Right lobe of liver (tissue), 6 donors: Measurements from ENCODE around the gene TBC1D1. TPM values are rescaled to one million over a fixed set of nuclear protein-coding genes. Genes with fewer than 3 reads are reported as not detected.

Source experiments
- ATAC-seq, 4 donors: fragments of 200-7000 bp; cut with Tn5 transposase; one replicate each; pipeline ENCODE4 v1.9.1; 2020; ENCODE audit warnings: mild to moderate bottlenecking in 4 of 4, moderate library complexity in 4 of 4
- DNase-seq, 3 donors: peaks; one replicate each; pipeline ENCODE4 v3.0.0-alpha.2; 2020
- H3K27ac ChIP-seq, 3 donors: fragments of 200-600 bp; one replicate each; pipeline ENCODE4 v1.8.0; 2022
- H3K27me3 ChIP-seq, 2 donors: fragments of 200-600 bp; one replicate each; pipeline ENCODE4 v1.8.0; 2022
- H3K36me3 ChIP-seq, 4 donors: fragments of 200-600 bp; sonication (generic) in 1 of 4; one replicate each; pipeline versions ENCODE4 v1.5.1 to v1.8.0; 2017 to 2022; ENCODE audit warnings: control low read depth in 1 of 4
- H3K4me1 ChIP-seq, 4 donors: fragments of 200-600 bp; sonication (generic) in 1 of 4; one replicate each; pipeline versions ENCODE4 v1.5.1 to v1.8.0; 2017 to 2022; ENCODE audit warnings: control low read depth in 1 of 4
- H3K4me3 ChIP-seq, 3 donors: fragments of 200-600 bp; one replicate each; pipeline ENCODE4 v1.8.0; 2022
- H3K9me3 ChIP-seq, 4 donors: fragments of 200-600 bp; sonication (generic) in 1 of 4; one replicate each; pipeline versions ENCODE4 v1.5.1 to v1.8.0; 2017 to 2022; ENCODE audit warnings: control low read depth in 1 of 4
- CTCF ChIP-seq, 4 donors: fragments of 200-600 bp in 3 of 4; fragments of 450-650 bp in 1 of 4; IDR thresholded peaks; one replicate each; pipeline versions ENCODE4 v1.5.1 to v1.8.0; 2016 to 2022; ENCODE audit warnings: antibody characterized with exemption in 4 of 4, mild to moderate bottlenecking in 2 of 4
- POLR2A ChIP-seq: fragments of 450-650 bp; IDR thresholded peaks from one replicate; pipeline ENCODE4 v1.6.1; 2017; ENCODE audit warnings: antibody characterized with exemption, mild to moderate bottlenecking
- WGBS: methylation state at CpG from one replicate; pipeline ENCODE4 v1.1.6; 2018; ENCODE audit warnings: low coverage, low lambda C conversion rate; ENCODE audit not compliant: insufficient coverage; ENCODE audit errors: missing lambda C conversion rate; 5-methylcytosine and 5-hydroxymethylcytosine counted together
- intact Hi-C, 2 donors: fragments of 100-400 bp; cut with DNase I; formaldehyde crosslinking; loops; one replicate each; pipeline versions ENCODE4 v1.11.2 to v1.14.1; 2022
- total RNA-seq, 6 experiments: library from RNA; depleted of rRNA in 2 of 6; stranded (reverse); fragments of >200 nt in 2 of 6; fragmentation: NEBNext Ultra II Directional in 3 of 6; extraction: Animal tissue kit (Norgen Biotek cat#: 25700) in 3 of 6; gene quantifications; one replicate each; pipeline versions ENCODE4 v1.1.0 to v1.2.4, GENCODE V29; 2016 to 2023
- donor health status: DM: no; HTN: yes; CAD: no.
- donor health status: DM: no; HTN: no; CAD: no.
- donor health status: DM: no; HTN: no; CAD: no.
- donor health status: DM: no; HTN: yes; CAD: no.
- donor health status: DM: no; HTN: yes; CAD: no.

TBC1D1 gene
- total RNA-seq, 6 experiments from 2014 or later: 21.2 to 67.5 (median 35.8) TPM

DNA sequence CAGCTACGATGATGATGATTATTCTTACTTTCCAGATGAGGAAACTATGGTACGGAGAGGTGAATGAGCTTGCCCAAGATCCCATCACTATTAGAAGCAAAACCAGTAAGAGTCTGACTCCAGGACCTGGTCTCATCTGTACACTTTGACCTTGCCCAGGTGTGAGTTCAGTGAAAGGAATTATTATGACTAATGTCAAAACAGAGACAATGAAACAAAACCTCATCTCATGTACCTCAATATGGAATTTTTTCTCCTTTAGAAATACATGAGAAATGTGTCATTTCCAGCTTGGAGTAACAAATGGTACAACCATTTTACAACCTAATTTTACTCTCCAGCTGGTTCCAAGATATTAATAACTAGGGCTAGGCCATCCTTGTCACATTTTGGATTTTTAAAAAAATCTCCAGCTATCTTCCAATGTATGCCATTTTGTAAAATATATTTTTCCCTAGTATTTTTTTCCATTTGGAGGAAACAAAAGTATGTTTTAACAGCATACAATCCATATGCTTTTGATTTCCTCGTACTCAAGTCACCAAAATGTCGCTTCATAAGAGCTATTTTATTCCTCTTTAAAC, 283.1 kb downstream of the TBC1D1 start:
- intact Hi-C loops: loop anchor here in 1 of 2 donors (10.0 kb wide), 1 partner anchor 99 kb away; no protein-coding TSS in a partner anchor
- Histone ChIP-seq H3K9me3 (no peaks in the 10 kb centered on the region), H3K27ac (no peak overlapping the region), H3K4me3 (no peak overlapping the region), H3K27me3 (no peaks in the 10 kb centered on the region), H3K4me1 (peaks cover 0 to 29% (median 10%) of the 10 kb centered on the region in 4 donors), H3K36me3 (no peaks in the 10 kb centered on the region)
- no peak for TF ChIP-seq POLR2A
- no peak for TF ChIP-seq CTCF (IDR thresholded peaks at IDR 0.05)
- DNase-seq (no peak), ATAC-seq (no peak)
- 83% methylated on average over 4 of the region's 4 CpGs for WGBS

- Histone ChIP-seq H3K27me3 (no peaks in the 10 kb centered on the region), H3K9me3 (no peaks in the 10 kb centered on the region), H3K4me3 (no peak overlapping the region), H3K36me3 (no peaks in the 10 kb centered on the region), H3K4me1 (peaks cover 0 to 32% (median 13%) of the 10 kb centered on the region in 4 donors), H3K27ac (peak overlapping the region in 1 of 3 donors; percentile 10)
- WGBS: 70% methylated on average over 2 of the region's 2 CpGs
- ATAC-seq (peak in 3 of 4 donors; percentile 11 to 29 (median 19)), DNase-seq (no peak)
- intact Hi-C loops: loop anchor here in 1 of 2 donors (10.0 kb wide), 1 partner anchor 100 kb away; no protein-coding TSS in a partner anchor
- TF ChIP-seq POLR2A: no peak
- TF ChIP-seq CTCF (IDR thresholded peaks at IDR 0.05): no peak
Measured at GRCh38 chr4:38174801-38175200, 283.9 kb downstream of the TBC1D1 start.

DNA sequence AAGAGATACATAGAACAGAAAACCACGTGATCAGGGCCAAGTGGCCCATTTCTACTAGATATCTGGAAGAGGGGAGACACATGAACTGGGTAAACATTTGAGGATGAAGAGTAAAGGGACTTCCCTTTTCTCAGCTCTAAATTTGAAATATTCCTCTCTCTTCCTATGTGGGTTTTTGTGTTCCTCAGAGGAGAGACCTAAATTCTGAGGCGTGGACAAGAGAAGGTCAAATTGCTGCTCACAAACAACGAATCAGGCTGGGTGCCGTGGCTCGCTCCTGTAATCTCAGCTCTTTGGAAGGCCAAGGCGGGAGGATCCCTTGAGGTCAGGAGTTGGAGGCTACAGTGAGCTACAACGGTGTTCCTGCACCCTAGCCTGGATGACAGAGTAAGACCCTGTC, 285.3 kb downstream of the TBC1D1 start:
- peaks cover 0 to 36% (median 16%) of the 10 kb centered on the region in 4 donors for H3K4me1 ChIP-seq
- no peaks in the 10 kb centered on the region for H3K36me3 ChIP-seq
- DNase-seq: no peak
- H3K27me3 ChIP-seq: no peaks in the 10 kb centered on the region
- intact Hi-C loops: loop anchor here in 1 of 2 donors (10.0 kb wide), 1 partner anchor 101 kb away; no protein-coding TSS in a partner anchor
- no peak for TF ChIP-seq POLR2A
- TF ChIP-seq CTCF (IDR thresholded peaks at IDR 0.05): no peak
- H3K9me3 ChIP-seq: no peaks in the 10 kb centered on the region
- H3K27ac ChIP-seq: no peak overlapping the region
- ATAC-seq: no peak
- WGBS: 62% methylated on average over 7 of the region's 7 CpGs
- no peak overlapping the region for H3K4me3 ChIP-seq

- peak overlapping the region in 1 of 3 donors; percentile 11 for H3K4me3 ChIP-seq
- TF ChIP-seq POLR2A: no peak
- TF ChIP-seq CTCF (IDR thresholded peaks at IDR 0.05): no peak
- no peaks in the 10 kb centered on the region for H3K9me3 ChIP-seq
- WGBS: 8% methylated on average over 8 of the region's 8 CpGs
- intact Hi-C loops: loop anchor here in 1 of 2 donors (10.0 kb wide), 1 partner anchor 102 kb away; no protein-coding TSS in a partner anchor
- peak overlapping the region; percentile 44 to 55 (median 45) for H3K27ac ChIP-seq
- ATAC-seq (peak; percentile 44 to 55 (median 48)), DNase-seq (peak in 1 of 3 donors; percentile 43)
- H3K4me1 ChIP-seq: peaks cover 0 to 36% (median 16%) of the 10 kb centered on the region in 4 donors
- no peaks in the 10 kb centered on the region for H3K36me3 ChIP-seq
- H3K27me3 ChIP-seq: no peaks in the 10 kb centered on the region
Measured at GRCh38 chr4:38177035-38177546, 286.2 kb downstream of the TBC1D1 start.
